ENCODE measurements around the gene RHOBTB3. TPM values are rescaled to one million over a fixed set of nuclear protein-coding genes. Genes with fewer than 3 reads are reported as not detected.
"Not testable (repeated sequence)": the region's sequence is repeated elsewhere in the genome, so short reads cannot be mapped to it uniquely, and the experiment has no call there.

RHOBTB3 gene
- total RNA-seq, 3 donors from 2014 or later = 82.8 to 205 (median 109) TPM

DNA sequence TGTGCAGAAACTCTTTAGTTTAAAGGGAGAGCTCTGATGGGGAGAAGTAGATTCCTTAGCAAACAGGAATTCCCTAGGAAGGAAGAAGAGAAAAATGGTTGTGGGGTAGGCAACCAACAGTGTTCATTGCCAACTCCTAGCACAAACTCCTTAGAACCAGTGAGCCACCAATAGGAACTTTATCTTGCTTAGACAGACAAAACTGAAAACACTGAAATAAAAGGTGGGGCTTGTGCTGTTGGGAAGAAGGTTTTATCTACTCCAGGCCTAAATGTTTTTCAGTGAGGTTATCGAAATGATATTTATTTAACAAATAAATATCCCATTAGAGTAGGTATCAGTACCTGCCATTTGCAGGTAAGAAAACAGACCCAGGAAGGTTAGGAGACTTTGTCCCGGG, 99.1 kb downstream of the RHOBTB3 start:
- Histone ChIP-seq H3K36me3 (no peaks in the 10 kb centered on the region), H3K9me3 (no peaks in the 10 kb centered on the region), H3K27me3 (no peaks in the 10 kb centered on the region), H3K27ac (no peak overlapping the region), H3K4me1 (no peaks in the 10 kb centered on the region), H3K4me3 (no peak overlapping the region)
- intact Hi-C loops (cut with DNase I; ENCODE audit: low total_unique reads) = no loop called here
- TF ChIP-seq POLR2A (IDR thresholded peaks at IDR 0.05) = no peak
- TF ChIP-seq, protein P1, sequence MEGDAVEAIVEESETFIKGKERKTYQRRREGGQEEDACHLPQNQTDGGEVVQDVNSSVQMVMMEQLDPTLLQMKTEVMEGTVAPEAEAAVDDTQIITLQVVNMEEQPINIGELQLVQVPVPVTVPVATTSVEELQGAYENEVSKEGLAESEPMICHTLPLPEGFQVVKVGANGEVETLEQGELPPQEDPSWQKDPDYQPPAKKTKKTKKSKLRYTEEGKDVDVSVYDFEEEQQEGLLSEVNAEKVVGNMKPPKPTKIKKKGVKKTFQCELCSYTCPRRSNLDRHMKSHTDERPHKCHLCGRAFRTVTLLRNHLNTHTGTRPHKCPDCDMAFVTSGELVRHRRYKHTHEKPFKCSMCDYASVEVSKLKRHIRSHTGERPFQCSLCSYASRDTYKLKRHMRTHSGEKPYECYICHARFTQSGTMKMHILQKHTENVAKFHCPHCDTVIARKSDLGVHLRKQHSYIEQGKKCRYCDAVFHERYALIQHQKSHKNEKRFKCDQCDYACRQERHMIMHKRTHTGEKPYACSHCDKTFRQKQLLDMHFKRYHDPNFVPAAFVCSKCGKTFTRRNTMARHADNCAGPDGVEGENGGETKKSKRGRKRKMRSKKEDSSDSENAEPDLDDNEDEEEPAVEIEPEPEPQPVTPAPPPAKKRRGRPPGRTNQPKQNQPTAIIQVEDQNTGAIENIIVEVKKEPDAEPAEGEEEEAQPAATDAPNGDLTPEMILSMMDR (IDR thresholded peaks at IDR 0.05) = no peak
- TF ChIP-seq POLR2AphosphoS5 (IDR thresholded peaks at IDR 0.05) = no peak
- no peak for DNase-seq (ENCODE audit: low spot score in 2 of 2)

DNA sequence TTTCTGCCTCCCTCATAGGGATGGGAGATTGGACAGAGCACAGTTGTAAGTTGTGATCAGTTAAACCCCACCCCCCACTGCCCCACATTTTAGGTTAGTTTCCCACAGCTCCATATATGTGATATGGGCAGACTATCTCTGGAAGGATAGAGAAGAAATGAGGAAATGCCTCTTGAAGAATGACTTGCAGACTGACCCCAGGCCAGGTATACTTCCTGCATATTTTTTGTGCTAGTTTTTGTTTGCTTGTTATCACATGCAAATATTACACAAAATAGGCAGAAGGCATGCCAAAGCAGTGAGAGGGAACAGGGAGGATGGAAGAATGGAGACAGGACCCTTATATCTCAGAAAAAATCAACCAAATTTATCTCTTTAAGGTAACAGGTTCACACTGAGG, 101.5 kb downstream of the RHOBTB3 start:
- Histone ChIP-seq H3K4me3 (no peak overlapping the region), H3K27ac (no peak overlapping the region), H3K4me1 (no peaks in the 10 kb centered on the region), H3K27me3 (no peaks in the 10 kb centered on the region), H3K9me3 (no peaks in the 10 kb centered on the region), H3K36me3 (no peaks in the 10 kb centered on the region)
- TF ChIP-seq, protein P1 (IDR thresholded peaks at IDR 0.05) = no peak
- TF ChIP-seq POLR2A (IDR thresholded peaks at IDR 0.05) = no peak
- TF ChIP-seq POLR2AphosphoS5 (IDR thresholded peaks at IDR 0.05) = no peak
- intact Hi-C loops (cut with DNase I; ENCODE audit: low total_unique reads) = no loop called here
- no peak for DNase-seq (ENCODE audit: low spot score in 2 of 2)

DNA sequence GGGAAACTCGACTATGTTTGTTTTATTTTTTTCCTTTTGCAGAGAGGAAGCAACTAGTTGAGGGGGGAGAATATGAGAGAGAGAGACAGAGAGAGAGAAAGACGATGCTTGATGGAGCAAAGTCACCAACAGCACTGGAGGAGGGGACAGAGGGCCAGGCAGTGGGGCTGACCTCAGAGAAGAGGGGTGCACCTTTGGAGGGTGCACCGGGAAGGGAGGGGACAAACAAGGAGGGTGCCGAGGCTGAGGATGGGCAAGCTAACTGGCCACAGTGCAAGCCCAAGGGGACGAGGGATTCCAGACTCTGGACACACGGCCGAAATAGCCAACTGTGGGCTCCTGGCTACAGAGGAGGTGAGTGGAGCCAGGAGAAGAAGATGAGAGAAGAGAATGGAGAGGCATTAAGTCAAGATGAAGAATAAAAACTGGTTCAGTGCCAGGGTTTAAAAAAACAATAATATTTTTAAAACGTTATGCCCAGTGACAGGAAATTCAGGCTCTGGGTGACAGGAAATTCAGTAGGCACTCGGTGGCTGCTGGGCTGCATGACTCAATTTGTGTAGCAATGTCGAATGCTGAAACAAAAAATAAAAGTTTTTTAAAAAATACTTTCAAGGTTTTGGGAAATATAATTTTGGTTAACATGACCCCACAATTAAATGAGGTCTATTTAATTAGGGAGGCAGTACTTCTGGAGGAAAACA, 104.7 kb downstream of the RHOBTB3 start:
- Histone ChIP-seq H3K27ac (peak overlapping the region; percentile 80), H3K4me1 (no peaks in the 10 kb centered on the region), H3K27me3 (no peaks in the 10 kb centered on the region), H3K9me3 (no peaks in the 10 kb centered on the region), H3K4me3 (peak overlapping the region; percentile 43 to 72 (median 52)), H3K36me3 (no peaks in the 10 kb centered on the region)
- TF ChIP-seq POLR2AphosphoS5 (IDR thresholded peaks at IDR 0.05) = no peak
- TF ChIP-seq, protein P1 (IDR thresholded peaks at IDR 0.05) = no peak
- TF ChIP-seq POLR2A (IDR thresholded peaks at IDR 0.05) = no peak
- intact Hi-C loops (cut with DNase I; ENCODE audit: low total_unique reads) = no loop called here
- DNase-seq (ENCODE audit: low spot score in 2 of 2) = no peak

DNA sequence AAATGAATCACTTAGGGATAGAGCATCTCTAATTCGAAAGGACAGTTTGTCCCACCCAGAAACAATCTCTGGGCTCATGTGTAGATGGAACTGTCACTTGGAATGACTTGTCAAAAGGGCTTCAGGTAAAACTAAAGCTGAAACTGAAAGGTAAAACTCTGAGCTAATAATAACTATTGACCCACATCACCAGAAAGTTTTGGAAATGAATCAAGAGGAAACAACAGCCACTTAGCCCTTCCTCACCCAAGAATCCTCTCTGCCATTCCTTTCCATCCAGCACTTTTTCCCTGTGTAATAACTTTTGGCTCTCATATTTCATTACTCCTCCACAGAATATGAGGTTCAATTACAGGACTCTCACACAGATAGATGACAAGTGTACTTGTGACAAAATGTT, 105.4 kb downstream of the RHOBTB3 start:
- H3K27me3 ChIP-seq = no peaks in the 10 kb centered on the region
- H3K27ac ChIP-seq = peak overlapping the region; percentile 75 to 80
- intact Hi-C loops (cut with DNase I; ENCODE audit: low total_unique reads) = no loop called here
- no peaks in the 10 kb centered on the region for H3K36me3 ChIP-seq
- no peak for TF ChIP-seq POLR2A (IDR thresholded peaks at IDR 0.05)
- TF ChIP-seq, protein P1 (IDR thresholded peaks at IDR 0.05) = no peak
- no peak for TF ChIP-seq POLR2AphosphoS5 (IDR thresholded peaks at IDR 0.05)
- H3K4me1 ChIP-seq = no peaks in the 10 kb centered on the region
- no peaks in the 10 kb centered on the region for H3K9me3 ChIP-seq
- no peak for DNase-seq (ENCODE audit: low spot score in 2 of 2)
- H3K4me3 ChIP-seq = peak overlapping the region in 1 of 3 donors; percentile 72

DNA sequence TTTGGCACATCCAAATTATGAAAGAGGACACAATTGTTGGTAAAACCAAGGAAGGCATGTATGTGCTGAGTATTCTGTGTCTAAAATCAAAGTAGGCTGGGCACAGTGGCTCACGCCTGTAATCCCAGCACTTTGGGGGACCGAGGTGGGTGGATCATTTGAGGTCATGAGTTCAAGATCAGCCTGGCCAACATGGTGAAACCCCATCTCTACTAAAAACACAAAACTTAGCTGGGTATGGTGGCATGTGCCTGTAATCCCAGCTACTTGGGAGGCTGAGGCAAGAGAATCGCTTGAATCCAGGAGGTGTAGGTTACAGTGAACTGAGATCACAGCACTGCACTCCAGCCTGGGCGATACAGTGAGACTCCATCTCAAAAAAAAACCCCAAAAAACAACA, 105.8 kb downstream of the RHOBTB3 start:
- H3K4me3 ChIP-seq; H3K4me1 ChIP-seq; H3K9me3 ChIP-seq; H3K36me3 ChIP-seq; H3K27me3 ChIP-seq; intact Hi-C loops (cut with DNase I; ENCODE audit: low total_unique reads); DNase-seq (ENCODE audit: low spot score in 2 of 2): not testable (repeated sequence)
- H3K27ac ChIP-seq = peak overlapping the region; percentile 75 to 80

All from breast epithelium (tissue), 4 donors.